T-cell (primary cell): ENCODE data around the gene ATP6V0A4. TPM values are rescaled to one million over a fixed set of nuclear protein-coding genes. Genes with fewer than 3 reads are reported as not detected.

Source experiments
- ATAC-seq, 4 experiments: fragments of 200-7000 bp in 3 of 4; fragments of 150-1000 bp in 1 of 4; cut with Tn5 transposase; replicated peaks in 1 of 4; 1 replicate in 3 of 4; 2 replicates in 1 of 4; pipeline ENCODE4 v1.10.0; 2021; ENCODE audit warnings: moderate library complexity in 3 of 4, mild to moderate bottlenecking in 2 of 4, moderate number of reproducible peaks in 1 of 4
- CTCF ChIA-PET, 2 donors: fragments of 300-600 bp; sonication (Branson Sonifier 250); formaldehyde crosslinking; loops; one replicate each; lab custom pipeline; 2022; ENCODE audit warnings: antibody characterized with exemption in 2 of 2; lab: Charles Lee
- POLR2A ChIA-PET, 2 donors: fragments of 300-600 bp; sonication (Branson Sonifier 250); formaldehyde crosslinking; loops; one replicate each; lab custom pipeline; 2022; ENCODE audit warnings: antibody characterized with exemption in 2 of 2; lab: Charles Lee
- DNase-seq, 35 experiments: peaks; one replicate each; pipeline versions ENCODE4 v3.0.0 to v3.0.0-alpha.2; 2013 to 2023
- H3K27ac ChIP-seq: one replicate; pipeline ENCODE4 v1.5.1; 2013; ENCODE audit warnings: low read length
- H3K27me3 ChIP-seq, 2 experiments: replicated peaks in 1 of 2; 1 replicate in 1 of 2; 2 replicates in 1 of 2; pipeline versions ENCODE4 v1.6.1 to v1.7.0; 2013; ENCODE audit warnings: low read length in 1 of 2, mixed read lengths in 1 of 2; ENCODE audit not compliant: control insufficient read depth in 2 of 2, insufficient read depth in 2 of 2; ENCODE audit errors: extremely low read depth in 1 of 2
- H3K36me3 ChIP-seq, 2 donors: 1 replicate in 1 of 2; 2 replicates in 1 of 2; pipeline versions ENCODE4 v1.6.1 to v1.7.0; 2013; ENCODE audit warnings: low read length in 1 of 2; ENCODE audit not compliant: control insufficient read depth in 2 of 2, insufficient read depth in 1 of 2; ENCODE audit errors: extremely low read depth in 1 of 2
- H3K4me1 ChIP-seq, 2 experiments: 1 replicate in 1 of 2; 2 replicates in 1 of 2; pipeline versions ENCODE4 v1.6.1 to v1.7.0; 2013; ENCODE audit warnings: low read length in 2 of 2, mixed read lengths in 1 of 2; ENCODE audit not compliant: insufficient read depth in 2 of 2, control insufficient read depth in 1 of 2; ENCODE audit errors: extremely low read depth in 1 of 2
- H3K4me3 ChIP-seq, 2 donors: 1 replicate in 1 of 2; 2 replicates in 1 of 2; pipeline versions ENCODE4 v1.5.1 to v1.7.0; 2013; ENCODE audit warnings: mild to moderate bottlenecking in 2 of 2, low read length in 1 of 2, moderate library complexity in 1 of 2; ENCODE audit not compliant: control insufficient read depth in 1 of 2; ENCODE audit errors: extremely low read depth in 1 of 2
- H3K9me3 ChIP-seq: 2 replicates; pipeline ENCODE4 v1.7.0; 2013
- H3K27ac Mint-ChIP-seq, 2 donors: one replicate each; pipeline ENCODE4 v1.8.0; 2020 to 2021; ENCODE audit warnings: mild to moderate bottlenecking in 2 of 2, mixed read lengths in 2 of 2
- H3K27me3 Mint-ChIP-seq, 2 donors: one replicate each; pipeline ENCODE4 v1.8.0; 2021 to 2022; ENCODE audit warnings: mixed read lengths in 2 of 2
- H3K36me3 Mint-ChIP-seq: one replicate; pipeline ENCODE4 v1.8.0; 2021; ENCODE audit warnings: mixed read lengths
- H3K4me1 Mint-ChIP-seq, 3 donors: one replicate each; pipeline ENCODE4 v1.8.0; 2020 to 2022; ENCODE audit warnings: mixed read lengths in 3 of 3, mild to moderate bottlenecking in 1 of 3
- H3K4me3 Mint-ChIP-seq, 3 donors: one replicate each; pipeline ENCODE4 v1.8.0; 2020 to 2022; ENCODE audit warnings: mild to moderate bottlenecking in 3 of 3, mixed read lengths in 3 of 3, moderate library complexity in 3 of 3
- H3K9me3 Mint-ChIP-seq, 3 donors: one replicate each; pipeline ENCODE4 v1.8.0; 2020 to 2022; ENCODE audit warnings: mixed read lengths in 3 of 3
- WGBS: methylation state at CpG from one replicate; pipeline ENCODE4 v1.1.5; 2013; ENCODE audit warnings: missing lambda C conversion rate; ENCODE audit not compliant: insufficient coverage; 5-methylcytosine and 5-hydroxymethylcytosine counted together
- total RNA-seq, 35 experiments: library from RNA in 6 of 35; stranded (reverse) in 6 of 35; fragments of 120-200 nt in 1 of 35; gene quantifications; one replicate each; pipeline versions ENCODE4 v1.2.1 to v1.2.4 and lab custom pipeline; 2013 to 2026

The ATP6V0A4 gene
- total RNA-seq, 5 donors from 2014 or later (not counting 1 experiment from before 2014, with no cell fraction given) = not detected

DNA sequence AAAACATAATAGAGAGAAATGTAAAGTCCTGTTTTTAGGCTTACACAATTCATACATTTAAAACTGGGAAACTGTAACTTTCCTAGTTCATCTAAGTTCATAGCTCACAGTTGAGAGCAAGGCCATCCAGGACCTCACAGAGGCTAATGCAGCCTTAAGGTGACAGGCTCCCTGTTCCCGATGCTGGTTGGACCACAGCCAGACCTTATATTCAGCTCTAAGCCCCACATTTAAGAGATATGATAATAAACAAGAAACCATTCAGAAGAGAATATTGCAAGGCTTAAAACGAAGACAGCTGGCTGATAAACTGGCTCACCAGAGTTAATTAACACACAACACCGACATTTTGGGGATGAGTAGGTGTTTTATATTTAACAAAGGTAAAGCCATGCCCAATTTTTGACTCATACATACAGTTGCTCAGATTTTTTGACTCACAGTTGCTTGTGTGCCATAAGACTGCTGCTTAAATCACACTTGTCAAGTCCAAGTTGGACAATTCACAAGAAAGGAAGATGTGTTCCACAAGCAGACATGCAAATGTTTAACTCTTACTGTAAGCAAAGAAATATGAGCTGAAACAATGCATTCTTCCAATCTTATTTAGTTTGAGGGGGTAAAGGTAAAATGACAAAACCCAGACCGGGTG lies 41.3 kb downstream of the ATP6V0A4 start:
- H3K9me3 Mint-ChIP-seq = no peaks in the 10 kb centered on the region
- no peak overlapping the region for H3K4me3 Mint-ChIP-seq
- DNase-seq = no peak
- ChIA-PET CTCF (interaction anchor here in 1 of 2 donors (0.5 kb wide), 2 partner anchors 21 to 119 kb away, joined by 3 read pairs; no protein-coding TSS in a partner anchor), POLR2A (no interaction called here)
- H3K4me1 Mint-ChIP-seq = peaks cover 21 to 50% (median 46%) of the 10 kb centered on the region in 3 donors
- H3K36me3 ChIP-seq = no peaks in the 10 kb centered on the region
- H3K27me3 Mint-ChIP-seq = no peaks in the 10 kb centered on the region
- H3K4me1 ChIP-seq = peaks cover 14 to 23% of the 10 kb centered on the region in 2 experiments
- no peak for ATAC-seq
- no peak overlapping the region for H3K4me3 ChIP-seq
- H3K9me3 ChIP-seq = no peaks in the 10 kb centered on the region
- H3K27me3 ChIP-seq = peaks cover 0 to 1% of the 10 kb centered on the region in 2 experiments
- peak overlapping the region in 1 of 2 donors; percentile 29 for H3K27ac Mint-ChIP-seq
- no peaks in the 10 kb centered on the region for H3K36me3 Mint-ChIP-seq
- H3K27ac ChIP-seq = no peak overlapping the region
- WGBS = no CpG with 5 or more reads among the region's 4 CpGs

DNA sequence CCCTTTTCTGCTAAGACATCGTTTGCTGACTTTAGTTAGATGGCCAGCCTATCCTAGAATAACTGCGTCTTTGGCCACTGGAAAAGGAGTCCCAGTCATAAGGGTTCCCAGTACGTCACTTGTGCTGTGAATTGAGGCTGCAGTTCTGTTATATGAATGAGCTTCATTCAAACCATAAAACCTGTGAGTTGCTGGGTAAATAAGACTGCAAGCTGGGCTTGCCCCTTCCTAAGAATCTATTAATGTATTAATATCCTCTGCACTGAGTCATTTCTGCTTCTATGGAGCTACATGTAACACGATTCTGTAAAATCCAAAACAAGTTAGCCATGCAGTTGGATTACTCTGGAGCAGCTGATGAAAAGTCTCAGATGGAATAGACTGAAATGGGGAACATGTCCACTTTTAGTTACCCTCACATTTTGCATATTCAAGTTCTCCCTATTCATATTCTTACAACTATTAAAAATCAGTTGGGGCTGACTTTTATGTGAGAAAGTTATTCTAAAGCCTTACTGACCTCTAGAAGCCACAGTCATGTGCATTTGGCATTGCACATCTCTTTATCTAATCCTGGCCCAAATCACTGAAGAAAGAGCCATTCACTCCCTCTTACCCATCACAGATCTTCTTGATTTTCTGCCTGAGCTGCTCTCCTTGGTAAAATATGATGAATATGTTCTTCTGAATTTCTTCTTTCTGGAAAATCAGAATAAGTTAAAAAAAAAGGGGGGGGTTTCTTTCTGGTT lies 42.0 kb downstream of the ATP6V0A4 start:
- WGBS = no CpG with 5 or more reads among the region's 4 CpGs
- POLR2A ChIA-PET = no interaction called here
- no peak overlapping the region for H3K4me3 Mint-ChIP-seq
- H3K27me3 Mint-ChIP-seq = no peaks in the 10 kb centered on the region
- peaks cover 15 to 29% of the 10 kb centered on the region in 2 experiments for H3K4me1 ChIP-seq
- H3K36me3 Mint-ChIP-seq = no peaks in the 10 kb centered on the region
- H3K36me3 ChIP-seq = no peaks in the 10 kb centered on the region
- peak overlapping the region in 1 of 2 donors; percentile 68 for H3K27ac Mint-ChIP-seq
- peaks cover 28 to 57% (median 53%) of the 10 kb centered on the region in 3 donors for H3K4me1 Mint-ChIP-seq
- peaks cover 0 to 3% of the 10 kb centered on the region in 2 experiments for H3K27me3 ChIP-seq
- ATAC-seq (no peak), DNase-seq (no peak)
- CTCF ChIA-PET = interaction anchor here in 1 of 2 donors (0.5 kb wide), 1 partner anchor 120 kb away, joined by 3 read pairs; no protein-coding TSS in a partner anchor
- H3K9me3 ChIP-seq = no peaks in the 10 kb centered on the region
- H3K27ac ChIP-seq = no peak overlapping the region
- H3K9me3 Mint-ChIP-seq = no peaks in the 10 kb centered on the region
- H3K4me3 ChIP-seq = no peak overlapping the region

DNA sequence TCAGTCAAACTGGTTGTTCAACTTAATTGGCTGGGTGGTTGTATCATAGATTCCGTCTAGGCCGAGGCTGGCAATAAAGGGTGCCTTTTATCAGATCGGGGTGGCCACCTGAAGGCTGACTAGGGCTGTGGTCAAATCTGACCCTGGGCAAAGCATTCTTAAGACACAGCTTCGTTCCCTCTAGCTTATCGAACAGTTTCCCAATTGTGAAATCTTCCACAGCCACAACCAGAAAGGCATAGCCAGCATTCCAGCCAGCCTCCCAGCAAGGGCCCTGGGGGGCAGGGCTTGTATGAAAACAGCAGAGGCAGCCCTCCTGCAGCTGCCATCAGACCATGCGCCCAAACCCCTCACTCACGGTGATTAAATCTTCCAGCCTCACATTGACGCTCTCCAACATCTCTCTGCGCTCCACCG lies 42.7 kb downstream of the ATP6V0A4 start:
- WGBS = 95% methylated on average over 10 of the region's 10 CpGs
- Mint-ChIP-seq H3K4me1 (peaks cover 34 to 63% (median 59%) of the 10 kb centered on the region in 3 donors), H3K27me3 (no peaks in the 10 kb centered on the region), H3K27ac (peak overlapping the region; percentile 57 to 68), H3K36me3 (no peaks in the 10 kb centered on the region), H3K9me3 (no peaks in the 10 kb centered on the region), H3K4me3 (no peak overlapping the region)
- no peaks in the 10 kb centered on the region for H3K36me3 ChIP-seq
- H3K27ac ChIP-seq = no peak overlapping the region
- H3K27me3 ChIP-seq = peaks cover 0 to 3% of the 10 kb centered on the region in 2 experiments
- ATAC-seq (no peak), DNase-seq (no peak)
- ChIA-PET POLR2A (no interaction called here), CTCF (no interaction called here)
- H3K4me1 ChIP-seq = peaks cover 15 to 33% of the 10 kb centered on the region in 2 experiments
- no peak overlapping the region for H3K4me3 ChIP-seq
- no peaks in the 10 kb centered on the region for H3K9me3 ChIP-seq

DNA sequence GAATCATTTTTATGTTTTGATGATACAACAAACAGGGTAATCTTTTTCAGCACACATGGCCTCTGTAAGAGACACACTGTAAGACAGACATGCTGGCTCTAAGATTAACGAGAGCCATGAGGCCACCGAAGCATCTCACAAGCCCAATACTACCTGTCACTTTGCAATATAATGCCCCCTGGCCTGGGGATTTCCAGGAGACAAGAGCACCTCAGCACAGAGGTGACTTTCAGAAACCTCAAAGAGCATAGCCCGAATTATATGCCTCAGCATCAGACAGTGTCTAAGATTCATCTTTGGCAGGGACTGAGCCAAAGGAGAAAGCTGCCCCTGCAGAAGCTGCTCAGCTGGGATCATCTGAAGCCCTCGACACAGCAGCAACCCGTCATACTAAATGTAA lies 44.4 kb downstream of the ATP6V0A4 start:
- ChIA-PET POLR2A (no interaction called here), CTCF (interaction anchor here (0.7 to 2.1 kb wide), 3 partner anchors 15 to 296 kb away, joined by 6 to 17 read pairs (median 8); no protein-coding TSS in a partner anchor)
- Mint-ChIP-seq H3K27ac (peak overlapping the region; percentile 85 to 93), H3K4me3 (peak overlapping the region in 1 of 3 donors; percentile 67), H3K9me3 (no peaks in the 10 kb centered on the region), H3K27me3 (no peaks in the 10 kb centered on the region), H3K36me3 (no peaks in the 10 kb centered on the region), H3K4me1 (peaks cover 52 to 81% (median 75%) of the 10 kb centered on the region in 3 donors)
- H3K4me3 ChIP-seq = no peak overlapping the region
- no peak for ATAC-seq
- H3K27me3 ChIP-seq = peaks cover 0 to 3% of the 10 kb centered on the region in 2 experiments
- H3K27ac ChIP-seq = peak overlapping the region; percentile 90
- no peaks in the 10 kb centered on the region for H3K9me3 ChIP-seq
- peak in 16 of 35 experiments; percentile 4 to 60 (median 18) for DNase-seq
- peaks cover 15 to 36% of the 10 kb centered on the region in 2 experiments for H3K4me1 ChIP-seq
- WGBS = 82% methylated on average over 3 of the region's 5 CpGs
- no peaks in the 10 kb centered on the region for H3K36me3 ChIP-seq

DNA sequence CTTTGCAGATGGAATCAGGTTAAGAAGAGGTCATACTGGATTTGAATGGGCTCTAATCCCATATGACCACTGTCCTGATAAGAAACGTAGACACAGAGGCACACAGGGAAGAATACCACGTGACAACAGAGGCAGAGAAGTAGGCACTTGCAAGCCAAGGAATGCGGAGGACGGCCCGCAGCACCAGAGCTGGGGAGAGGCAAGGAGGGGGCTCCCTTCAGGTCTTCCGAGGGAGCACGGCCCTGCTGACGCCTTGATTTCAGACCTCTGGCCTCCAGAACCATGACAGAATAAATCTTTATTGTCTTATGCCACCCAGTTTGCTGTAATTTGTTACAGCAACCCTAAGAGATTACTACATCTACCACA lies 44.9 kb downstream of the ATP6V0A4 start:
- ATAC-seq (no peak), DNase-seq (no peak)
- peak overlapping the region; percentile 85 to 93 for H3K27ac Mint-ChIP-seq
- WGBS = 20% methylated on average over 1 of the region's 8 CpGs
- no peaks in the 10 kb centered on the region for H3K27me3 Mint-ChIP-seq
- H3K4me3 Mint-ChIP-seq = peak overlapping the region in 2 of 3 donors; percentile 22 to 67
- ChIA-PET CTCF (interaction anchor here in 1 of 2 donors (1.0 to 2.1 kb wide), 4 partner anchors 14 to 592 kb away, joined by 4 to 17 read pairs (median 5); no protein-coding TSS in a partner anchor), POLR2A (interaction anchor here in 1 of 2 donors (1.0 kb wide), 1 partner anchor 342 kb away, joined by 4 read pairs; no protein-coding TSS in a partner anchor)
- H3K27ac ChIP-seq = peak overlapping the region; percentile 90
- H3K4me3 ChIP-seq = peak overlapping the region in 1 of 2 donors; percentile 15
- H3K9me3 ChIP-seq = no peaks in the 10 kb centered on the region
- H3K27me3 ChIP-seq = peaks cover 0 to 3% of the 10 kb centered on the region in 2 experiments
- peaks cover 52 to 82% (median 77%) of the 10 kb centered on the region in 3 donors for H3K4me1 Mint-ChIP-seq
- no peaks in the 10 kb centered on the region for H3K36me3 ChIP-seq
- no peaks in the 10 kb centered on the region for H3K36me3 Mint-ChIP-seq
- H3K9me3 Mint-ChIP-seq = no peaks in the 10 kb centered on the region
- H3K4me1 ChIP-seq = peaks cover 15 to 36% of the 10 kb centered on the region in 2 experiments
